GM23338 (cell line): ENCODE measurements around the gene NLRC5. TPM values are rescaled to one million over a fixed set of nuclear protein-coding genes. Genes with fewer than 3 reads are reported as not detected.

Experiments used
- ATAC-seq: fragments of 200-7000 bp; cut with Tn5 transposase; 3 replicates; pipeline ENCODE4 v1.9.1; 2020
- DNase-seq: peaks from one replicate; pipeline ENCODE4 v3.0.0-alpha.2; 2015; ENCODE audit warnings: low spot score
- H2AFZ ChIP-seq: fragments of 200-600 bp; sonication (generic); 2 replicates; pipeline ENCODE4 v1.8.0; 2016; ENCODE audit warnings: antibody characterized with exemption, mild to moderate bottlenecking, moderate library complexity
- H3F3A ChIP-seq: fragments of 200-600 bp; sonication (generic); replicated peaks from 2 replicates; pipeline ENCODE4 v1.8.0; 2017; ENCODE audit warnings: antibody characterized with exemption, mixed run types, low read depth
- H3K27ac ChIP-seq: fragments of 200-600 bp; sonication (generic); 2 replicates; pipeline ENCODE4 v1.6.1; 2016; ENCODE audit warnings: low read depth
- H3K27me3 ChIP-seq: fragments of 200-600 bp; sonication (generic); 2 replicates; pipeline ENCODE4 v1.8.0; 2016; ENCODE audit warnings: mild to moderate bottlenecking, mixed run types, moderate library complexity; ENCODE audit not compliant: insufficient read depth
- H3K36me3 ChIP-seq: fragments of 200-600 bp; sonication (generic); 2 replicates; pipeline ENCODE4 v1.8.0; 2016; ENCODE audit warnings: mild to moderate bottlenecking; ENCODE audit not compliant: insufficient read depth
- H3K4me1 ChIP-seq: fragments of 200-600 bp; sonication (generic); 2 replicates; pipeline ENCODE4 v1.8.0; 2016; ENCODE audit warnings: mild to moderate bottlenecking, moderate library complexity; ENCODE audit not compliant: insufficient read depth
- H3K4me2 ChIP-seq: fragments of 200-600 bp; sonication (generic); 2 replicates; pipeline ENCODE4 v1.7.1; 2017; ENCODE audit warnings: mixed run types
- H3K4me3 ChIP-seq: fragments of 200-600 bp; sonication (generic); 2 replicates; pipeline ENCODE4 v1.6.1; 2016; ENCODE audit warnings: mixed run types
- H3K79me2 ChIP-seq: fragments of 200-600 bp; sonication (generic); replicated peaks from 2 replicates; pipeline ENCODE4 v1.8.0; 2017; ENCODE audit warnings: mild to moderate bottlenecking; ENCODE audit not compliant: insufficient read depth
- H3K9me2 ChIP-seq: fragments of 200-600 bp; sonication (generic); 2 replicates; pipeline ENCODE4 v1.8.0; 2017; ENCODE audit not compliant: insufficient read depth
- H4K20me1 ChIP-seq: fragments of 200-600 bp; sonication (generic); replicated peaks from 2 replicates; pipeline ENCODE4 v1.8.0; 2017; ENCODE audit warnings: mild to moderate bottlenecking; ENCODE audit not compliant: insufficient read depth
- H3K27ac Mint-ChIP-seq: 2 replicates; pipeline ENCODE4 v1.8.0; 2020; ENCODE audit warnings: inconsistent platforms, mild to moderate bottlenecking, moderate library complexity, mixed read lengths
- H3K27me3 Mint-ChIP-seq: 3 replicates; pipeline ENCODE4 v1.8.0; 2022; ENCODE audit warnings: low read depth, mild to moderate bottlenecking, moderate library complexity, mixed read lengths, inconsistent platforms; ENCODE audit not compliant: insufficient read depth, poor library complexity
- H3K36me3 Mint-ChIP-seq: 3 replicates; pipeline ENCODE4 v1.8.0; 2021; ENCODE audit warnings: low read depth, mild to moderate bottlenecking, inconsistent platforms, moderate library complexity, mixed read lengths
- H3K4me1 Mint-ChIP-seq: 3 replicates; pipeline ENCODE4 v1.8.0; 2020; ENCODE audit warnings: mild to moderate bottlenecking, inconsistent platforms, mixed read lengths
- H3K4me3 Mint-ChIP-seq: 3 replicates; pipeline ENCODE4 v1.8.0; 2021; ENCODE audit warnings: moderate library complexity, mild to moderate bottlenecking, inconsistent platforms, mixed read lengths
- H3K9me3 Mint-ChIP-seq: 3 replicates; pipeline ENCODE4 v1.8.0; 2020; ENCODE audit warnings: moderate library complexity, mild to moderate bottlenecking, inconsistent platforms, mixed read lengths
- JUNB ChIP-seq: IDR thresholded peaks from one replicate; pipeline ENCODE4 v1.6.1; 2016; ENCODE audit warnings: antibody characterized with exemption; ENCODE audit not compliant: unreplicated experiment
- NANOG ChIP-seq: IDR thresholded peaks from 2 replicates; pipeline ENCODE4 v1.6.1; 2016; ENCODE audit warnings: antibody characterized with exemption, borderline replicate concordance
- STAT1 ChIP-seq: IDR thresholded peaks from one replicate; pipeline ENCODE4 v1.6.1; 2016; ENCODE audit warnings: antibody characterized with exemption; ENCODE audit not compliant: unreplicated experiment
- ZNF114 ChIP-seq: fragments of 250-450 bp; sonication (Bioruptor Pico); IDR thresholded peaks from 2 replicates; pipeline ENCODE4 v1.5.0; 2020; ENCODE audit warnings: mild to moderate bottlenecking, moderate library complexity
- polyA plus RNA-seq: library from polyadenylated mRNA; unstranded; fragments of >200 nt; fragmentation: Nextera tagmentation; extraction: Ambion mirVana; gene quantifications from 2 replicates; pipeline ENCODE4 v1.2.1, GENCODE V29; 2016
- total RNA-seq: library from RNA; depleted of rRNA; stranded (reverse); fragments of >200 nt; shearing (Covaris generic); gene quantifications from 2 replicates; pipeline ENCODE4 v1.2.3, GENCODE V29; 2014
- TF ChIP-seq, protein P1 (sequence below): fragments of 250-450 bp; sonication (Bioruptor Pico); IDR thresholded peaks from 2 replicates; pipeline ENCODE4 v1.5.0; 2020; ENCODE audit warnings: mild to moderate bottlenecking, moderate library complexity
- TF ChIP-seq, protein P2 (sequence below): IDR thresholded peaks from one replicate; pipeline ENCODE4 v1.6.1; 2018; ENCODE audit warnings: antibody characterized with exemption; ENCODE audit not compliant: unreplicated experiment

Gene NLRC5
- total and polyA plus RNA-seq, 2 experiments from 2014 or later: 2.3 to 3.9 TPM

DNA sequence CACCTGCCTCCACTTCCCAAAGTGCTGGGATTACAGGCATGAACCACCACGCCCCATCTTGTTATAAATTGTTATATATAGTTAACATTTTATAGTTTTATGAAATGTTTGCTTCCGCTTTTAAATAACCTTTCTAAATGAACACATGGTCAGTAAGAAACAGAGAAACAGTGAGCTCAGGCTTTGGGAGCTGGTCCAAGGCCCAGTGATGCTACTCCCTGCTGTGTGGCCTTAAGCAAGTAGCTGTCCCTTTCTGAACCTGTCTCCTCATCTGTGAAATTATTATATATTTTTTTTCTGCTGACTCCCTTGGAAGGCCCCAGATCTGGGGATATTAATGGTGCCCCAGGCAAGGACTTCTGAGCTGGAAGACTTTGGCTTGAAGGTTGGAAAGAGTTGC, 122.1 kb downstream of the NLRC5 start:
- H3K4me3 Mint-ChIP-seq: no peak overlapping the region
- ATAC-seq (no peak), DNase-seq (no peak)
- H3K36me3 Mint-ChIP-seq: no peaks in the 10 kb centered on the region; the same call in 2 of the 3 replicates
- no peak overlapping the region for H3K4me3 ChIP-seq
- no peaks in the 10 kb centered on the region for H3K27me3 ChIP-seq
- no peaks in the 10 kb centered on the region for H4K20me1 ChIP-seq
- H3K9me2 ChIP-seq: no peaks in the 10 kb centered on the region
- H2AFZ ChIP-seq: no peak overlapping the region
- no peaks in the 10 kb centered on the region for H3K9me3 Mint-ChIP-seq
- H3K36me3 ChIP-seq: no peaks in the 10 kb centered on the region
- no peak overlapping the region for H3K27ac Mint-ChIP-seq
- H3F3A ChIP-seq: no peaks in the 10 kb centered on the region
- H3K27ac ChIP-seq: no peak overlapping the region
- no peaks in the 10 kb centered on the region for H3K79me2 ChIP-seq
- no peaks in the 10 kb centered on the region; the same call in 1 of the 2 replicates for H3K4me1 ChIP-seq
- no peak overlapping the region for H3K4me2 ChIP-seq
- TF ChIP-seq ZNF114 (CRISPR knock-in tag): no peak
- no peak for TF ChIP-seq NANOG
- no peak for TF ChIP-seq STAT1
- TF ChIP-seq, protein P1, sequence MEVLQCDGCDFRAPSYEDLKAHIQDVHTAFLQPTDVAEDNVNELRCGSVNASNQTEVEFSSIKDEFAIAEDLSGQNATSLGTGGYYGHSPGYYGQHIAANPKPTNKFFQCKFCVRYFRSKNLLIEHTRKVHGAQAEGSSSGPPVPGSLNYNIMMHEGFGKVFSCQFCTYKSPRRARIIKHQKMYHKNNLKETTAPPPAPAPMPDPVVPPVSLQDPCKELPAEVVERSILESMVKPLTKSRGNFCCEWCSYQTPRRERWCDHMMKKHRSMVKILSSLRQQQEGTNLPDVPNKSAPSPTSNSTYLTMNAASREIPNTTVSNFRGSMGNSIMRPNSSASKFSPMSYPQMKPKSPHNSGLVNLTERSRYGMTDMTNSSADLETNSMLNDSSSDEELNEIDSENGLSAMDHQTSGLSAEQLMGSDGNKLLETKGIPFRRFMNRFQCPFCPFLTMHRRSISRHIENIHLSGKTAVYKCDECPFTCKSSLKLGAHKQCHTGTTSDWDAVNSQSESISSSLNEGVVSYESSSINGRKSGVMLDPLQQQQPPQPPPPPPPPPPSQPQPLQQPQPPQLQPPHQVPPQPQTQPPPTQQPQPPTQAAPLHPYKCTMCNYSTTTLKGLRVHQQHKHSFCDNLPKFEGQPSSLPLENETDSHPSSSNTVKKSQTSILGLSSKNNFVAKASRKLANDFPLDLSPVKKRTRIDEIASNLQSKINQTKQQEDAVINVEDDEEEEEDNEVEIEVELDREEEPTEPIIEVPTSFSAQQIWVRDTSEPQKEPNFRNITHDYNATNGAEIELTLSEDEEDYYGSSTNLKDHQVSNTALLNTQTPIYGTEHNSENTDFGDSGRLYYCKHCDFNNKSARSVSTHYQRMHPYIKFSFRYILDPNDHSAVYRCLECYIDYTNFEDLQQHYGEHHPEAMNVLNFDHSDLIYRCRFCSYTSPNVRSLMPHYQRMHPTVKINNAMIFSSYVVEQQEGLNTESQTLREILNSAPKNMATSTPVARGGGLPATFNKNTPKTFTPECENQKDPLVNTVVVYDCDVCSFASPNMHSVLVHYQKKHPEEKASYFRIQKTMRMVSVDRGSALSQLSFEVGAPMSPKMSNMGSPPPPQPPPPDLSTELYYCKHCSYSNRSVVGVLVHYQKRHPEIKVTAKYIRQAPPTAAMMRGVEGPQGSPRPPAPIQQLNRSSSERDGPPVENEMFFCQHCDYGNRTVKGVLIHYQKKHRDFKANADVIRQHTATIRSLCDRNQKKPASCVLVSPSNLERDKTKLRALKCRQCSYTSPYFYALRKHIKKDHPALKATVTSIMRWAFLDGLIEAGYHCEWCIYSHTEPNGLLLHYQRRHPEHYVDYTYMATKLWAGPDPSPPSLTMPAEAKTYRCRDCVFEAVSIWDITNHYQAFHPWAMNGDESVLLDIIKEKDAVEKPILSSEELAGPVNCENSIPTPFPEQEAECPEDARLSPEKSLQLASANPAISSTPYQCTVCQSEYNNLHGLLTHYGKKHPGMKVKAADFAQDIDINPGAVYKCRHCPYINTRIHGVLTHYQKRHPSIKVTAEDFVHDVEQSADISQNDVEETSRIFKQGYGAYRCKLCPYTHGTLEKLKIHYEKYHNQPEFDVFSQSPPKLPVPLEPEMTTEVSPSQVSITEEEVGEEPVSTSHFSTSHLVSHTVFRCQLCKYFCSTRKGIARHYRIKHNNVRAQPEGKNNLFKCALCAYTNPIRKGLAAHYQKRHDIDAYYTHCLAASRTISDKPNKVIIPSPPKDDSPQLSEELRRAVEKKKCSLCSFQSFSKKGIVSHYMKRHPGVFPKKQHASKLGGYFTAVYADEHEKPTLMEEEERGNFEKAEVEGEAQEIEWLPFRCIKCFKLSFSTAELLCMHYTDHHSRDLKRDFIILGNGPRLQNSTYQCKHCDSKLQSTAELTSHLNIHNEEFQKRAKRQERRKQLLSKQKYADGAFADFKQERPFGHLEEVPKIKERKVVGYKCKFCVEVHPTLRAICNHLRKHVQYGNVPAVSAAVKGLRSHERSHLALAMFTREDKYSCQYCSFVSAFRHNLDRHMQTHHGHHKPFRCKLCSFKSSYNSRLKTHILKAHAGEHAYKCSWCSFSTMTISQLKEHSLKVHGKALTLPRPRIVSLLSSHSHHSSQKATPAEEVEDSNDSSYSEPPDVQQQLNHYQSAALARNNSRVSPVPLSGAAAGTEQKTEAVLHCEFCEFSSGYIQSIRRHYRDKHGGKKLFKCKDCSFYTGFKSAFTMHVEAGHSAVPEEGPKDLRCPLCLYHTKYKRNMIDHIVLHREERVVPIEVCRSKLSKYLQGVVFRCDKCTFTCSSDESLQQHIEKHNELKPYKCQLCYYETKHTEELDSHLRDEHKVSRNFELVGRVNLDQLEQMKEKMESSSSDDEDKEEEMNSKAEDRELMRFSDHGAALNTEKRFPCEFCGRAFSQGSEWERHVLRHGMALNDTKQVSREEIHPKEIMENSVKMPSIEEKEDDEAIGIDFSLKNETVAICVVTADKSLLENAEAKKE: no peak
- TF ChIP-seq, protein P2, sequence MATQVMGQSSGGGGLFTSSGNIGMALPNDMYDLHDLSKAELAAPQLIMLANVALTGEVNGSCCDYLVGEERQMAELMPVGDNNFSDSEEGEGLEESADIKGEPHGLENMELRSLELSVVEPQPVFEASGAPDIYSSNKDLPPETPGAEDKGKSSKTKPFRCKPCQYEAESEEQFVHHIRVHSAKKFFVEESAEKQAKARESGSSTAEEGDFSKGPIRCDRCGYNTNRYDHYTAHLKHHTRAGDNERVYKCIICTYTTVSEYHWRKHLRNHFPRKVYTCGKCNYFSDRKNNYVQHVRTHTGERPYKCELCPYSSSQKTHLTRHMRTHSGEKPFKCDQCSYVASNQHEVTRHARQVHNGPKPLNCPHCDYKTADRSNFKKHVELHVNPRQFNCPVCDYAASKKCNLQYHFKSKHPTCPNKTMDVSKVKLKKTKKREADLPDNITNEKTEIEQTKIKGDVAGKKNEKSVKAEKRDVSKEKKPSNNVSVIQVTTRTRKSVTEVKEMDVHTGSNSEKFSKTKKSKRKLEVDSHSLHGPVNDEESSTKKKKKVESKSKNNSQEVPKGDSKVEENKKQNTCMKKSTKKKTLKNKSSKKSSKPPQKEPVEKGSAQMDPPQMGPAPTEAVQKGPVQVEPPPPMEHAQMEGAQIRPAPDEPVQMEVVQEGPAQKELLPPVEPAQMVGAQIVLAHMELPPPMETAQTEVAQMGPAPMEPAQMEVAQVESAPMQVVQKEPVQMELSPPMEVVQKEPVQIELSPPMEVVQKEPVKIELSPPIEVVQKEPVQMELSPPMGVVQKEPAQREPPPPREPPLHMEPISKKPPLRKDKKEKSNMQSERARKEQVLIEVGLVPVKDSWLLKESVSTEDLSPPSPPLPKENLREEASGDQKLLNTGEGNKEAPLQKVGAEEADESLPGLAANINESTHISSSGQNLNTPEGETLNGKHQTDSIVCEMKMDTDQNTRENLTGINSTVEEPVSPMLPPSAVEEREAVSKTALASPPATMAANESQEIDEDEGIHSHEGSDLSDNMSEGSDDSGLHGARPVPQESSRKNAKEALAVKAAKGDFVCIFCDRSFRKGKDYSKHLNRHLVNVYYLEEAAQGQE: no peak
- TF ChIP-seq JUNB: no peak
- H3K27me3 Mint-ChIP-seq: peaks cover 15% of the 10 kb centered on the region
- H3K4me1 Mint-ChIP-seq: peaks cover 19% of the 10 kb centered on the region
